Stimulated activated CD4-positive, alpha-beta T cell treated with anti-CD3 and anti-CD28 coated beads, Interleukin-2, amount 100 ng/mL, for 24 hours (primary cell): ENCODE results near the gene CDX1.

Experiments used
- DNase-seq, 2 donors: peaks; one replicate each; pipeline ENCODE4 v3.0.0-alpha.2; 2020

Gene CDX1

GRCh38 chr5:150184990-150185912 lies 18.7 kb downstream of the CDX1 start:
- no peak for DNase-seq

- DNase-seq, result no peak
Observed at GRCh38 chr5:150186137-150186536, 19.6 kb downstream of the CDX1 start.

- no peak for DNase-seq
Observed at GRCh38 chr5:150186897-150187296, 20.3 kb downstream of the CDX1 start.

GRCh38 chr5:150188146-150188842 lies 21.7 kb downstream of the CDX1 start:
- no peak for DNase-seq

DNA sequence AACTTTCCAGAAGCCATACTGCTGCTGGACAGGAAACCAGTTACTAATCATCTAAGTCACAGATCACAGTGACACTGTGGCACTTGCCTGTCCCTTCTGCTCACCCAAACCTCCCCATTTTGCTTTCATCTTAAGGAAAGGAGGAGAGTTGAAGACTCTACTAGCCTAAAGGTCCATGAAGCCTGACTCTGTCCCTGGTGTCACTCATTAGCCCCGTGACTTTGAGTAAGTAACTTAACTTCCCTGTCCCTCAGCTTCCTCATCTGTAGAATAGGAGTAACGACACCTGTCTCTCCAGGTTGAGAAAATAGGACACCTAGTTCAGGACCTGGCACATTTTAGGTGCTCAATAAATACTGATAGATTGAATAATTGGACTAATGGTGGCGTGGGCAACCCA lies 22.7 kb downstream of the CDX1 start:
- DNase-seq, result no peak

- no peak for DNase-seq
Observed at GRCh38 chr5:150189728-150190502, 23.3 kb downstream of the CDX1 start, which contains the start of gene SLC6A7. SLC6A7 (plus strand) TSS chr5:150190062; CDS start chr5:150190328, 266 bp downstream.

DNA sequence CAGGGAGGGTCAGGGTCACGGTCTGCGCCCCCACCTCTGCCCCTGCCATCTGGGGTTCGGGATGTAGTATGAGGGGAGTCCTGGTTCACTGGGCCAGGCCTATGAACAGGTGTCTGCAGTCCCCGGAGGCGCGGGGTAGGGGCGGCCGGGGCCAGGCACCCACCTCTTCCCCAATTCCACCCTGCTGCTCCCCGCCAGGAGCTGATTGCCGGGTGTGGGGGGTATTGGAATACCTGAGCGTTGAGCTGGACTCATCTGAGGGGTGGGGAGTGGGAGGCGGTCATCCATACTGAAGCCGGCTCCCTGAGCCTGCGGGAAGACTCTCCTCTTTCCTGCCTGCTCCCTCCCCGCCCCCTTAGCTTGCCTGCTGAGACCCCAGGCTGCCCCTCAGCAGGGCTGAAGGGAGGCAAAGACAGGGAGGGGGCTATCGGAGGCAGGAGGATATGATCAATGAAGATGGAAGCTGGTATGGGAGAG lies 24.0 kb downstream of the CDX1 start:
- no peak for DNase-seq

DNA sequence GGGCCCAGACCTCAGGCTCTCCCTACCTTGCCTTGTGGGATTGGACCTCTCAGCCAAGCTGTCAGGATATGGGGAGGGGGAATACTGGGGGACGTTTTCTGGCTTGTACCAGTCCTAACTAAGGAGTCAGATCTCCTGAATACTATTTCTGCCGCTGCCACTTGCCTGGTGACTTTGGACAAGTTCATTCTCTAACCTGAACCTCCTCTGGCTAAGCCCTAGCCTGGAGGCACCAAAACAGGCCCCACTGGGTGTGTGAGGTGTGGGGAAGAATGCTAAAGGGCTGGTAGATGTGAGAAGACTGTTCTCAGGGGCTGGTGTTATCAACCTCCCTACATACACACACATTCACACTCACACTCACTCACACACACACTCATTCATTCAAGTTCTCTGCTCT lies 24.4 kb downstream of the CDX1 start:
- no peak for DNase-seq

GRCh38 chr5:150192462-150192861 lies 25.9 kb downstream of the CDX1 start:
- no peak for DNase-seq

- DNase-seq, result no peak
Observed at GRCh38 chr5:150195736-150196485, 29.3 kb downstream of the CDX1 start.

- DNase-seq, result no peak
Observed at GRCh38 chr5:150196514-150196913, 29.9 kb downstream of the CDX1 start.

- no peak for DNase-seq
Observed at GRCh38 chr5:150196986-150197385, 30.4 kb downstream of the CDX1 start.

GRCh38 chr5:150197476-150197875 lies 30.9 kb downstream of the CDX1 start:
- no peak for DNase-seq

GRCh38 chr5:150202501-150202900 lies 35.9 kb downstream of the CDX1 start:
- DNase-seq, result no peak

DNA sequence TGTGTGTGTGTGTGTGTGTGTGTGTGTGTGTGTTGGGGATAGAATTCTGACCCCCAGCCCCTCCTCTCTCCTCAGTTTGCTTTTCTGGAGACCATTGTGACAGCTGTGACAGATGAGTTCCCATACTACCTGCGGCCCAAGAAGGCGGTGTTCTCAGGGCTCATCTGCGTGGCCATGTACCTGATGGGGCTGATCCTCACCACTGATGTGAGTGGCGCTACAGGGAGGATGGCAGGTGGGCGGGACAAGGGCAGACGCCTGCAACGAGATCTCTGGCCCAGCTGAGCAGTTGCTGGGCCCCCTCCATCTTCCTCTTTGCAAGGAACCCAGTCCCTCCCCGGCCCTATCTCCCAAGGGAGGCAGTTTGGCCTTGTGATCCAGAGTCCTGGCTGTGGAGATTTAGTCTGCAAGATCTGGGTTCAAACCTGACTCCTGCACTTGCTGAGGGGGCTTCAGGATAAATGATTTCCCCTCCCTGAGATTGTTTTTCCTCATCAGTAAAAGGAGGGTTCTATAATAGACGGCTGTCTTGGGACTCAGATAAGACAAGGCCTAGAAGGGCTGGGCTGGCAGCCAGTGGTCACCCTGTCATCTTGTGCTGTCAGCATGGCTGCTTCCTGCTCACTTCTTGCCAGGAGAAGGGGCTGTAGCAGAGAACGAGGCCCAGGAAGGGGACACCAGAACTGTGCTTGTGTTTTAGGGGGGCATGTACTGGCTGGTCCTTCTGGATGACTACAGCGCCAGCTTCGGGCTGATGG lies 37.4 kb downstream of the CDX1 start:
- no peak for DNase-seq

DNA sequence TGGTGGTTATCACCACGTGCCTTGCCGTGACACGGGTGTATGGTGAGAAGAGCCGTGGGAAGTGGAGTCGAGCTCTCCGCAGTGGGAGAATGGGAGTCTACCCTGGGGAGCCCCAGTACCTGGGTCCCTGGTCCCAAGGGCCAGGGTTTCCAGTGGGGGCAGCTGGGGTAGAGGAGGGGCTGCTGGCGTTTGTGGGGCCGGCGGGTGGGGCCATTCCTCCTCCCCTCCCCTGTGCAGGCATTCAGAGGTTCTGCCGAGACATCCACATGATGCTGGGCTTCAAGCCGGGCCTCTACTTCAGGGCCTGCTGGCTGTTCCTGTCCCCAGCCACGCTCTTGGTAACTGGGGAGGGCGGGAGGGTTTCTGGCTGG lies 38.0 kb downstream of the CDX1 start:
- no peak for DNase-seq

GRCh38 chr5:150206098-150206778 lies 39.7 kb downstream of the CDX1 start:
- DNase-seq, result no peak

DNA sequence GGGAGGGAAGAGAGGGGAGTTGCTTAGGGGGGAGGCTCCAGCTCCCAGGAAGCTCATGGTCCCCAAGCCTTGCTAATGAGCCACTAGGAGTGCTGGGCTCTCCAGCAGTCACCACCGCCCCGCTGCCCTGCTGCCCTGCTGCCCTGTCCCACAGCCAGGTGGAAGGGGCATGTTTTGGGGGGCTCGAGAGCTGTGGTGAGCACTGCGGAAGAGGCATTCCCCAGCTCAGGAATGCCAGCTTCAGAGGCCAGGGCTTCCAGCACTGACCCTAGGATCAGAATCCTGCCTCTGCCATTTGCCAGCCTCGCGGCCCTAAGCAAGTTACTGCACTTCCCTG lies 40.2 kb downstream of the CDX1 start:
- DNase-seq, result no peak

- no peak for DNase-seq
Observed at GRCh38 chr5:150208187-150209098, 41.9 kb downstream of the CDX1 start.

DNA sequence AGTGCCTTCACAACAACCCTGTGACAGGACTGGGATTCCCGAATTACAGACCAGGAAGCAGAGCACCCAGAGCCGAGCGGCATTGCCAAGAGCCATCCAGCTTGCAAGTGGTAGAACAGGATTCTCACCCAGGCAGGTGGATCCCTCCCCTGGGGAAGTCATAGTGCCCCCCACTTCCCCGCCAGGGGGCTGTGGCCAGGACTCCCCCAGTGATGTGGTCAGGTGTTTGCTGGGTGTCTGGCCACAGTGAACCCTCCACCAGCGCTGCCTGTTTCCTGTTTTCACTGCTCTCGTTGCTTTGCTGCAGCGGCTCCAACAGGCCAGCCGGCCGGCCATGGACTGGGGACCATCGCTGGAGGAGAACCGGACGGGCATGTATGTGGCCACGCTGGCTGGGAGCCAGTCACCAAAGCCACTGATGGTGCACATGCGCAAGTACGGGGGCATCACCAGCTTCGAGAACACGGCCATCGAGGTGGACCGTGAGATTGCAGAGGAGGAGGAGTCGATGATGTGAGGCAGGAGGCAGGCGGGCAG lies 42.6 kb downstream of the CDX1 start:
- peak in 1 of 2 donors; percentile 4 for DNase-seq
